Skeletal muscle tissue (tissue), 4 donors: ENCODE data around the gene MMAB. TPM values are rescaled to one million over a fixed set of nuclear protein-coding genes. Genes with fewer than 3 reads are reported as not detected.

Experiments
- H3K27ac ChIP-seq: one replicate; pipeline ENCODE4 v1.7.0; 2013; ENCODE audit warnings: mild to moderate bottlenecking, low read depth, low read length, inconsistent platforms
- H3K27me3 ChIP-seq, 3 donors: one replicate each; pipeline ENCODE4 v1.7.0; 2013; ENCODE audit warnings: low read length in 3 of 3; ENCODE audit not compliant: control insufficient read depth in 3 of 3, insufficient read depth in 3 of 3
- H3K36me3 ChIP-seq, 3 donors: one replicate each; pipeline ENCODE4 v1.7.0; 2013; ENCODE audit warnings: low read length in 3 of 3; ENCODE audit not compliant: control insufficient read depth in 3 of 3, insufficient read depth in 3 of 3
- H3K4me1 ChIP-seq, 3 donors: one replicate each; pipeline ENCODE4 v1.7.0; 2013; ENCODE audit warnings: low read length in 3 of 3, mild to moderate bottlenecking in 3 of 3; ENCODE audit not compliant: control insufficient read depth in 3 of 3, insufficient read depth in 3 of 3
- H3K4me3 ChIP-seq, 3 donors: one replicate each; pipeline ENCODE4 v1.7.0; 2013; ENCODE audit warnings: low read length in 3 of 3
- H3K9ac ChIP-seq, 3 donors: one replicate each; pipeline ENCODE4 v1.7.0; 2013; ENCODE audit warnings: low read length in 3 of 3, mild to moderate bottlenecking in 3 of 3, moderate library complexity in 2 of 3, low read depth in 1 of 3
- H3K9me3 ChIP-seq, 3 donors: one replicate each; pipeline ENCODE4 v1.7.0; 2013; ENCODE audit warnings: low read length in 3 of 3; ENCODE audit not compliant: control insufficient read depth in 3 of 3
- total RNA-seq: library from RNA; depleted of rRNA; stranded (reverse); fragments of >200 nt; gene quantifications from one replicate; pipeline ENCODE4 v1.2.3, GENCODE V29; 2014
- donor health status: Osteomylitis.

Gene MMAB
- total RNA-seq, 1 donor from 2014 or later: 18.3 TPM

GRCh38 chr12:109587921-109588320 is 14.6 kb upstream of the MMAB start:
- Histone ChIP-seq H3K9me3 (no peaks in the 10 kb centered on the region), H3K27ac (no peak overlapping the region), H3K9ac (no peak overlapping the region), H3K4me3 (no peak overlapping the region), H3K36me3 (peaks cover 20 to 27% (median 24%) of the 10 kb centered on the region in 3 donors), H3K27me3 (no peaks in the 10 kb centered on the region), H3K4me1 (peaks cover 7 to 12% (median 11%) of the 10 kb centered on the region in 3 donors)

GRCh38 chr12:109586385-109587296 is 13.3 kb upstream of the MMAB start:
- Histone ChIP-seq H3K27me3 (no peaks in the 10 kb centered on the region), H3K9me3 (no peaks in the 10 kb centered on the region), H3K9ac (no peak overlapping the region), H3K4me3 (no peak overlapping the region), H3K36me3 (peaks cover 24 to 30% (median 27%) of the 10 kb centered on the region in 3 donors), H3K4me1 (peaks cover 0 to 3% (median 0%) of the 10 kb centered on the region in 3 donors), H3K27ac (no peak overlapping the region)

- H3K36me3 ChIP-seq: peaks cover 39 to 55% (median 50%) of the 10 kb centered on the region in 3 donors
- no peak overlapping the region for H3K27ac ChIP-seq
- no peaks in the 10 kb centered on the region for H3K27me3 ChIP-seq
- H3K9me3 ChIP-seq: no peaks in the 10 kb centered on the region
- H3K4me3 ChIP-seq: no peak overlapping the region
- H3K4me1 ChIP-seq: peaks cover 0 to 3% (median 0%) of the 10 kb centered on the region in 3 donors
- no peak overlapping the region for H3K9ac ChIP-seq
Measured at GRCh38 chr12:109583733-109584132, 10.4 kb upstream of the MMAB start.

- H3K4me3 ChIP-seq: no peak overlapping the region
- no peak overlapping the region for H3K27ac ChIP-seq
- H3K36me3 ChIP-seq: peaks cover 46 to 57% (median 57%) of the 10 kb centered on the region in 3 donors
- no peak overlapping the region for H3K9ac ChIP-seq
- no peaks in the 10 kb centered on the region for H3K27me3 ChIP-seq
- peaks cover 0 to 3% (median 0%) of the 10 kb centered on the region in 3 donors for H3K4me1 ChIP-seq
- H3K9me3 ChIP-seq: no peaks in the 10 kb centered on the region
Measured at GRCh38 chr12:109582636-109583035, 9.3 kb upstream of the MMAB start.

GRCh38 chr12:109581856-109582255 is 8.6 kb upstream of the MMAB start:
- Histone ChIP-seq H3K4me1 (peaks cover 0 to 3% (median 0%) of the 10 kb centered on the region in 3 donors), H3K36me3 (peaks cover 48 to 58% (median 50%) of the 10 kb centered on the region in 3 donors), H3K27me3 (no peaks in the 10 kb centered on the region), H3K4me3 (no peak overlapping the region), H3K9me3 (no peaks in the 10 kb centered on the region), H3K27ac (no peak overlapping the region), H3K9ac (no peak overlapping the region)

- no peak overlapping the region for H3K4me3 ChIP-seq
- H3K9me3 ChIP-seq: no peaks in the 10 kb centered on the region
- no peak overlapping the region for H3K9ac ChIP-seq
- peaks cover 0 to 3% (median 0%) of the 10 kb centered on the region in 3 donors for H3K4me1 ChIP-seq
- peaks cover 43 to 54% (median 44%) of the 10 kb centered on the region in 3 donors for H3K36me3 ChIP-seq
- no peaks in the 10 kb centered on the region for H3K27me3 ChIP-seq
- no peak overlapping the region for H3K27ac ChIP-seq
Measured at GRCh38 chr12:109581334-109581691, 8.0 kb upstream of the MMAB start.

DNA sequence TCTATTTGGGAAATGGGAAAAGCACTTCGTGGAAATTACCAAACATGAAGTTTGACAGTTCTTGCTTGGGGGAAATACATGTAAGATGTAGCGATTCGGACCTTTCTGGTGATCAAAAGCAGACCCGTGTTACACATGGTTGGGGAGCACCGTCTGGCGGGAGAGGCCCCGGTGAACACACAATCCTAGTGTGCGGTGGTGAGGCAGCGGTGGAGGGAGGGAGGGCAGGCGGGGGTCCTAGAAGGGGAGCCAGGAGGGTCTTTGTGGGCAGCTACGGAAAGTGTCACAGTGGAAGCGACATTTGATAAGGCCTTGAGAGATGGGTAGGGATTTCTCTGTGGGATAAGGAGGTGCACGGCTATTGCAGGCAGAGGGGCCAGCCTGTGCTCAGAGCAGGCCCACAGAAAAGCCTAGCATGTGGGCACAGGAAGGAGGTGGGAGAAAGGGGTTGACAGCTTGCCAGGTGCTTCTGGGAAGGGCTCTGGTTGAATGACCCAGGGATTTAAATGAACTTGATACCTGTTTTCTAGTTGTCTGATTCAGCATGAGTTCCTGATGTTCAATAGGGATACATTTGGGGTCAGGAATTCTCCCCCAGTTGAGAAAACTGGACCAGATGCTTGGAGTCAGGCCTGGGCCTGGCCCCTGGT is 7.5 kb upstream of the MMAB start:
- Histone ChIP-seq H3K27ac (no peak overlapping the region), H3K27me3 (no peaks in the 10 kb centered on the region), H3K4me3 (no peak overlapping the region), H3K36me3 (peaks cover 43 to 54% (median 48%) of the 10 kb centered on the region in 3 donors), H3K9me3 (no peaks in the 10 kb centered on the region), H3K9ac (no peak overlapping the region), H3K4me1 (peaks cover 0 to 3% (median 0%) of the 10 kb centered on the region in 3 donors)

DNA sequence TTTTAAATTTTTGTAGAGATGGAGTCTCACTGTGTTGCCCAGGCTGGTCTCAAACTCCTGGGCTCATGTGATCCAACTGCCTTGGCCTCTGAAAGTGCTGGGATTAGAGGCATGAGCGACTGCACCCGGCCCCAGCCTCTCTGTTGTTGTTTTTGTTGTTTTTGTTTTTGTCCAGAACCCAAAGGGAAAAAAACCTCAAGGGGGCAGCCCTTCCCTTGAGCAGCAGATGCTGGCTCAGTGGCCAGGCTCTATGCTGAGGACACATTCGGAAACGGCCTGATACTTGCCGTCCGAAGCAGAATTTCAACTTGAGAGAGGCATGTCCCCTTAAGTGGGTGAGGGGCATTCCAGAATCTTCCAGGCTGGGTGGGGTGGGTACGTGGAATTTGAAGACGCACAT is 7.0 kb upstream of the MMAB start:
- H3K9ac ChIP-seq: no peak overlapping the region

DNA sequence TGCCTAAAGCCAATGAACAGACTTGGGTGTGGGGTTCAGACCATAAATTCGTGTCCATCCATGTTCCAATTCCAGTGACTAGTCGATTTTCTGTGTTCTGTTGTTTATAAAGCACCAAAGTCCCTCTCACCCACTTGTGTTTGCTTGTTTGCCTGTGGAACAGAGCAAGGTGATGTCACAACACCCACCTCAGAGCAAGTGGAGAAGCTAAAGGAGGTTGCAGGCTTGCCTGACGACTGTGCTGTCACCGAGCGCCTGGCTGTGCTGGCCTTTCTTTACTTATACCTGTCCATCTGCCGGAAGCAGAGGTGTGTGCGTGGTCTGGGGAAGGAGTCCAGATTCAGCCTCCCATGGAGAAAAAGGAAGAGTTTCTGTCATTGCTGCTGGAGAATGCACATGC is 6.3 kb upstream of the MMAB start:
- peaks cover 43 to 59% (median 52%) of the 10 kb centered on the region in 3 donors for H3K36me3 ChIP-seq

More for the DNA sequence above, 7.0 kb upstream of the MMAB start:
- no peak overlapping the region for H3K27ac ChIP-seq
- no peaks in the 10 kb centered on the region for H3K27me3 ChIP-seq
- H3K4me3 ChIP-seq: no peak overlapping the region
- H3K4me1 ChIP-seq: peaks cover 0 to 3% (median under 1%) of the 10 kb centered on the region in 3 donors
- H3K36me3 ChIP-seq: peaks cover 46 to 57% (median 51%) of the 10 kb centered on the region in 3 donors
- no peaks in the 10 kb centered on the region for H3K9me3 ChIP-seq

More for the DNA sequence above, 6.3 kb upstream of the MMAB start:
- H3K4me1 ChIP-seq: peaks cover 2 to 7% (median 5%) of the 10 kb centered on the region in 3 donors
- no peaks in the 10 kb centered on the region for H3K9me3 ChIP-seq
- no peak overlapping the region for H3K4me3 ChIP-seq
- H3K27ac ChIP-seq: no peak overlapping the region
- no peak overlapping the region for H3K9ac ChIP-seq
- no peaks in the 10 kb centered on the region for H3K27me3 ChIP-seq
